C4-2B (cell line): ENCODE data around the gene EMD.

ENCODE experiments used
- ZFX ChIP-seq: fragments of 450-650 bp; IDR thresholded peaks from 2 replicates; pipeline ENCODE4 v1.6.1; 2017
- TF ChIP-seq, protein P1 (sequence below): fragments of 450-650 bp; conservative IDR thresholded peaks from 2 replicates; pipeline ENCODE4 v1.5.1; 2017; ENCODE audit warnings: mild to moderate bottlenecking

DNA sequence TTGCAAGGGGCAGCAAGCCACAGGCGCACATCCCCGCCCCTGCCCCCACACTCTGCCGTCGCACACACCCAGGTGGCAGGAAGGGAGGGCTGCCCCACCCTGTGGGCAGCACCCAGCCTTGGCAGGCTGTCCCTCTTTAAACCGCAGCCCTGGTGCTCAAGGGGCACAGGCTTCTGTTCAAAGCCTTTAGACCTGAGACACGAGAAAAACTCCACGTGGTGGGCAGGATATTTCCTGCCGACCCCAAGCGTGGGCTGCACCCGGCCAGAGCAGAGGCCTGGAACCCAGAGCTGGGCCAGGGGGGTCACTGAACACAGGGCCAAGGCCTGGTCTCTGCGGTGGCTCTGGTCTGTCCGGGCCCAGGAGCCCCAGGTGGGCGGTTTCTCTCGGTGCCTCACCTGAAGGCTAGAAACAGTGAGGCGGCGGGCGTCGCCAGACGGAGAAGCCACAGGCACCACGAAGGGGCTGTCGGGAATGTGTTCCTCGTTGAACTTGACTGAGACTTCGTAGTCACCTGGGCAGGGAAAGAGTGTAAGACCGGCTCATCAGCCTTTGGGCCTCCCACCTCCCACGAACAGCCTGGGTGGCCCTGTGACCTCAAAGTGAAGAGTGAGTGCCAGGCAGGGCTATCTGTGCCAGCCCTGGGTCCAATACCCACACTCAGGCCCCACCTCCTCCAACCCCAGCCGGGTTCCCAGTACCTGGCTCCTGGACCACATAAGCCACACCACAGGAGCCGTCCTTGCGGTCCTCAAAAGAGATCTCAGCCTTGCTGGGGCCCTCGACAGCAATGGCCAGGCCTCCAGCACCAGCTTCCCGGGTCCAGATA, 27.7 kb upstream of the EMD start:
- TF ChIP-seq, protein P1, sequence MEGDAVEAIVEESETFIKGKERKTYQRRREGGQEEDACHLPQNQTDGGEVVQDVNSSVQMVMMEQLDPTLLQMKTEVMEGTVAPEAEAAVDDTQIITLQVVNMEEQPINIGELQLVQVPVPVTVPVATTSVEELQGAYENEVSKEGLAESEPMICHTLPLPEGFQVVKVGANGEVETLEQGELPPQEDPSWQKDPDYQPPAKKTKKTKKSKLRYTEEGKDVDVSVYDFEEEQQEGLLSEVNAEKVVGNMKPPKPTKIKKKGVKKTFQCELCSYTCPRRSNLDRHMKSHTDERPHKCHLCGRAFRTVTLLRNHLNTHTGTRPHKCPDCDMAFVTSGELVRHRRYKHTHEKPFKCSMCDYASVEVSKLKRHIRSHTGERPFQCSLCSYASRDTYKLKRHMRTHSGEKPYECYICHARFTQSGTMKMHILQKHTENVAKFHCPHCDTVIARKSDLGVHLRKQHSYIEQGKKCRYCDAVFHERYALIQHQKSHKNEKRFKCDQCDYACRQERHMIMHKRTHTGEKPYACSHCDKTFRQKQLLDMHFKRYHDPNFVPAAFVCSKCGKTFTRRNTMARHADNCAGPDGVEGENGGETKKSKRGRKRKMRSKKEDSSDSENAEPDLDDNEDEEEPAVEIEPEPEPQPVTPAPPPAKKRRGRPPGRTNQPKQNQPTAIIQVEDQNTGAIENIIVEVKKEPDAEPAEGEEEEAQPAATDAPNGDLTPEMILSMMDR: no peak
- no peak for TF ChIP-seq ZFX
